ENCODE data around the gene BIRC7.

BIRC7 gene

DNA sequence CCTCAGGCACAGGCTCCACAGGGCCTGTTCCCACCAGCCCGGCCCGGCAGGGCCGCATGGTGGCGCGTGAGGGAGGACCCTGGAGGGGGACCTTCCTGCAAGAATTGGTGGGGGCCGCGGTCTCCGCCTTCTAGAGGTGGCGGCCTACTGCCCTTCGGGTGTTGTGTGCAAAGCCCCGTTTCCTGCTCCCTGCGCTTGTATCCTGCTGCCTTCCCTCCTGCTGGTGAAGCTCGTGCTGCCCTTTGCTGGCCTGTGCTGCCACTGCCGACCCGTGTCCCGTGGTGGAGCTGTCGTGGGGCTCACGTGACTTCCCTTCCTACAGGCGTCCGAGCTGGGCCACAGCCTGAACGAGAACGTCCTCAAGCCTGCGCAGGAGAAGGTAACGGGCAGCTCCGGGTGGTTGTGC lies 48.8 kb downstream of the BIRC7 start:
- H3K27ac ChIP-seq (ENCODE audit: low read depth, low read length, severe bottlenecking) = no peak overlapping the region
- WGBS, 2 experiments (ENCODE audit: insufficient coverage in 2 of 2) = 92 to 95% methylated on average over 21 to 25 of the region's 25 CpGs
- H3K4me1 ChIP-seq (ENCODE audit: control insufficient read depth, insufficient read depth, low read length, poor library complexity, severe bottlenecking) = no peaks in the 10 kb centered on the region
- H3K36me3 ChIP-seq (ENCODE audit: control insufficient read depth, insufficient read depth, low read length) = peaks cover 90% of the 10 kb centered on the region
- no peaks in the 10 kb centered on the region for H3K9me3 ChIP-seq (ENCODE audit: control insufficient read depth, low read length)
- H3K4me3 ChIP-seq (ENCODE audit: extremely low read depth, insufficient read depth, low read length, poor library complexity, severe bottlenecking) = no peak overlapping the region

DNA sequence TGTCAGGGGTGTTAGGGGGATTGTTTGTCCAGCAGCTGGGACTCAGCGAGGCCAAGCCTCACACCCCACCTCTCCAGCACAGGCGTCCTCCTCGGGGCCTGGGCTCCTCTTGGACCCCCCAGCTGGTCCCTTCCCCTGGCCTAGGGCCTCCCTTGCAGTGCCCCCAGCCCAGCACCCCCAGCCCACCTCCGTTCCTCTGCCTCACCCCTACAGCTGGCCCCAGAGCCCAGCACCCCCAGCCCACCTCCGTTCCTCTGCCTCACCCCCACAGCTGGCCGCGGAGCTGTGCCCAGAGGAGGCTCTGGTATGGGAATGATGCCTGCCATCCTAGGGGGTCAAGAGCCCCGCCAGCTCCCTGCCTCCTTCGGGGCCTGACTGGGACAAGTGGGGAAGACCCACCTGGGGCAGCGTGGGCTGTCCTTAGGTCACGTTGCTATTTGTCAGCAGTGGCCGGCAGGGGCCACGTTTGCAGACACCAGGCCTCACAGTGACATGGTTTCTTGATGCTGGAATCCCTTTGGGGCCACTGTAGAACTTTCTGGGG lies 49.3 kb downstream of the BIRC7 start:
- Histone ChIP-seq H3K4me3 (ENCODE audit: extremely low read depth, insufficient read depth, low read length, poor library complexity, severe bottlenecking) (no peak overlapping the region), H3K27ac (ENCODE audit: low read depth, low read length, severe bottlenecking) (no peak overlapping the region), H3K36me3 (ENCODE audit: control insufficient read depth, insufficient read depth, low read length) (peaks cover 85% of the 10 kb centered on the region), H3K9me3 (ENCODE audit: control insufficient read depth, low read length) (no peaks in the 10 kb centered on the region), H3K4me1 (ENCODE audit: control insufficient read depth, insufficient read depth, low read length, poor library complexity, severe bottlenecking) (no peaks in the 10 kb centered on the region)
- 96% methylated on average over 6 to 7 of the region's 13 CpGs for WGBS, 2 experiments (ENCODE audit: insufficient coverage in 2 of 2)

DNA sequence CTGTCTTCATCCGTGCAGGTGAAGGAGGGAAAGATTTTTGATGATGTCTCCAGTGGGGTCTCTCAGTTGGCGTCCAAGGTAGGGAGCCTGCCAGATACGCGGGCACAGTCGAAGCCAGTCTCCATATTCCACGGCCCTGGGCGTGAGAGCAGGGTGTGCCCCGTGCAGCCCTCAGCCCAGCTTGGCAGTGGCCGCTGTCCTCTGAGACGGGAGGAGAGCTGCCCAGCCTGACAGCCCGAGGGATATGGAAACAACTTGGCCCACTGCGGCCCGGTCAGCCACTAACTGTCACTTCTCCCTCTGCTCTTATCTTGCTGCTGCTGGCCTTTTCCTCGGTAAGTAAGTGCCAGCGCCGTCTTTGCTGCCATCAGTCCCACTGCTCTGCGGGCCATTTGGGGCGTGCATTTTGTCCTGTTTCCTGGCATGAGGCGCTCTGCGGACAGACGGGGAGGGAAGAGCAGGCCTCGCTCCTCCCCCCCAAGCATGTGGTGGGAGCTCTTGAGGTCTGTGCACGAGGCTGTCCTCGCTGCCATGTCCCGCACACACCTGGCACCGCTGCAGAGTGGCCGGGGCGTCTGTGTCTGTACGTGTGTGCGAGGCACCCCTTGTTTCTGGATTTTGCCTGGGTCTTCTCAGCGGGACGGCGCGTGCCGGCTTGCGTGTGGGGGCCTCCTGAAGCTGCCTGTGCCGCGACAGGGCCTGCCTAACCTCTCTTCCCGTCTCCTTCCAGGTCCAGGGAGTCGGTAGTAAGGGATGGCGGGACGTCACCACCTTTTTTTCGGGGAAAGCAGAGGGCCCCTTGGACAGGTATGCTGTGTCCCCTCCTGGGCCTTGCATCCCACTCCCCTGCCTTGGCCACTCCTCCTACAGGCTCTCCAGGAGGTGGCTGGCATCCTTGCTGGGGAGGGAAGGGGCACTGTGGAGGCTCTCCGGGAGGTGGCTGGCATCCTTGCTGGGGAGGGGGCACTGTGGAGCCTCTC lies 50.2 kb downstream of the BIRC7 start:
- no peak overlapping the region for H3K4me3 ChIP-seq (ENCODE audit: extremely low read depth, insufficient read depth, low read length, poor library complexity, severe bottlenecking)
- WGBS, 2 experiments (ENCODE audit: insufficient coverage in 2 of 2) = 95 to 97% methylated on average over 39 to 42 of the region's 44 CpGs
- H3K27ac ChIP-seq (ENCODE audit: low read depth, low read length, severe bottlenecking) = no peak overlapping the region
- H3K9me3 ChIP-seq (ENCODE audit: control insufficient read depth, low read length) = no peaks in the 10 kb centered on the region
- H3K4me1 ChIP-seq (ENCODE audit: control insufficient read depth, insufficient read depth, low read length, poor library complexity, severe bottlenecking) = no peaks in the 10 kb centered on the region
- H3K36me3 ChIP-seq (ENCODE audit: control insufficient read depth, insufficient read depth, low read length) = peaks cover 76% of the 10 kb centered on the region

DNA sequence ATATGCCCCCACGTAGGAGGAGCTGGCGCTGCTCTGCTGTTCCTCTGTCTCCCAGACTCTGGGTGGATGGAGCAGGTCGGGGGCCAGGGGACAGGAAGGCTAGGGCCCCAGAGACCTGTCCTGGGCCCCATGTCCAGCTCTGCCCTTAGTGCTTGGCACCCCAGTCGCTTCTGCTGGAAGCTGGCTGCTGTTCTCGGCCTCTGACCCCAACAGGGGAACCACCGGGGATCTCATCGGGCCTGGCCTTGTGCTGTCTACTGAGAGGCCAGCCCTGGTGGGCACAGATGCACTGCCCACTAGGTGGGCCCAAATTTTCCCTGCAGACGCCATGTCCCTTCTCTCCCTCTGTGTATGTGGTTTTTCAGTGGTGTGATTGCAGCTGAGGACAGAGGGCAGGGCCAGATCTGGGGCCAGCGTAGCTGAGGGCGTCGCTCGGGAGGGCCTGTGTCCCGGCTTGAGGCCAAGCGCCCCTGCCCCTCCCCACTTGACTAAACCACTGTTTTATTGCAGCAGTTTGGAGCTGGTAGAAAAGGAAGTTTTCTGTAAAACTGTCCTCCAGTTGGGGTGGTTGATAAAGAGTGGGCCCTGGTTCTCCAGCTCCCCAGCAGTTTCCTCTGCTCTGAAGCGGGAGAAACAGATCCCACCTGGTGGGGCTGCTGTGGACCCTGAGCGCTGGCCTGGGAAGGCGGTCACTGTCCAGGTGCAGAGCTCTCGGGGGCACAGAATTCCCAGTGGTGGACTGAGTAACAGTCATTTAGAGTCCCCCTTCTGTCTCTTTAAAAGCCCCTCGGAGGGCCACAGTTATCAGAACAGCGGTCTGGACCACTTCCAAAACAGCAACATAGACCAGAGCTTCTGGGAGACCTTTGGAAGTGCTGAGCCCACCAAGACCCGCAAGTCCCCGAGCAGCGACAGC lies 51.3 kb downstream of the BIRC7 start:
- Histone ChIP-seq H3K4me3 (ENCODE audit: extremely low read depth, insufficient read depth, low read length, poor library complexity, severe bottlenecking) (no peak overlapping the region), H3K4me1 (ENCODE audit: control insufficient read depth, insufficient read depth, low read length, poor library complexity, severe bottlenecking) (no peaks in the 10 kb centered on the region), H3K9me3 (ENCODE audit: control insufficient read depth, low read length) (no peaks in the 10 kb centered on the region), H3K27ac (ENCODE audit: low read depth, low read length, severe bottlenecking) (no peak overlapping the region), H3K36me3 (ENCODE audit: control insufficient read depth, insufficient read depth, low read length) (peaks cover 65% of the 10 kb centered on the region)
- WGBS, 2 experiments (ENCODE audit: insufficient coverage in 2 of 2) = 96 to 98% methylated on average over 19 to 21 of the region's 23 CpGs

DNA sequence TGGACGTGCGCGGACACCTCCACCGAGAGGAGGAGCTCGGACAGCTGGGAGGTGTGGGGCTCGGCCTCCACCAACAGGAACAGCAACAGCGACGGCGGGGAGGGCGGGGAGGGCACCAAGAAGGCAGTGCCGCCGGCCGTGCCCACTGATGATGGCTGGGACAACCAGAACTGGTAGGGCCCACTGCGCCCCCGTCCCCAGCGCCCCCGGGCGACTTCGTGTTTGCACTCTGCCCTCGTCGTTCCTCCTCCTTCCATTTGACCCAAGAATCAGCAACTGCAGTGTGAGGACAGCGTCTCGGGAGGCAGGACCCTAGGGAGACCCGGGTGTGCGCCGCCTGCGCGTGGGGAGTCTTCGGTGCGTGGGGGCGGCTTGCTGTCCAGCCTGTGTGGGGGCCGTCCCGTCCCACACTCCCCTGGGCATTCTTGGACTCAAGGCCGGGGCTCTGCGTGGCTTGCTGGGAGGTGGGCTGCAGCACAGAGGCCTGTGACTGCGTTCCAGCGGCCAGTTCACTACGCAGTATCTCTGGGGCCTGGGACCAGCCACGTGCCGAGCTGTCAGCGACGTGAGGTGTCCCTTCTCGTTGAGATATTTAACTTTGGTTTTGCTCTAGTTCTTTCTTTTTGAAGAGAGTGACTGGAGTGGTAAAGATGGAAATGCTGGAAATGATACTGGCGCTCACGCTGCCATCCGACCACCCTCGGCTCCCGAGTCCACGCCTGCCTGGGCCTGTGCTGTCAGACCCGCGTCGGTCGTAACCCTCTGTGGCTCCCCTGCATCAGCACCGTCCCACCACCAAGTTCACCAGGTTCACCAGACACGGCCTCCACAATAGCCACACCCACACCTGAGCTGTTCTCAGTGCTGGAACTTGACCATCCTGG lies 52.2 kb downstream of the BIRC7 start:
- H3K4me1 ChIP-seq (ENCODE audit: control insufficient read depth, insufficient read depth, low read length, poor library complexity, severe bottlenecking) = no peaks in the 10 kb centered on the region
- H3K27ac ChIP-seq (ENCODE audit: low read depth, low read length, severe bottlenecking) = no peak overlapping the region
- H3K36me3 ChIP-seq (ENCODE audit: control insufficient read depth, insufficient read depth, low read length) = peaks cover 56% of the 10 kb centered on the region
- H3K4me3 ChIP-seq (ENCODE audit: extremely low read depth, insufficient read depth, low read length, poor library complexity, severe bottlenecking) = no peak overlapping the region
- 96% methylated on average over 45 to 49 of the region's 55 CpGs for WGBS, 2 experiments (ENCODE audit: insufficient coverage in 2 of 2)
- no peaks in the 10 kb centered on the region for H3K9me3 ChIP-seq (ENCODE audit: control insufficient read depth, low read length)

DNA sequence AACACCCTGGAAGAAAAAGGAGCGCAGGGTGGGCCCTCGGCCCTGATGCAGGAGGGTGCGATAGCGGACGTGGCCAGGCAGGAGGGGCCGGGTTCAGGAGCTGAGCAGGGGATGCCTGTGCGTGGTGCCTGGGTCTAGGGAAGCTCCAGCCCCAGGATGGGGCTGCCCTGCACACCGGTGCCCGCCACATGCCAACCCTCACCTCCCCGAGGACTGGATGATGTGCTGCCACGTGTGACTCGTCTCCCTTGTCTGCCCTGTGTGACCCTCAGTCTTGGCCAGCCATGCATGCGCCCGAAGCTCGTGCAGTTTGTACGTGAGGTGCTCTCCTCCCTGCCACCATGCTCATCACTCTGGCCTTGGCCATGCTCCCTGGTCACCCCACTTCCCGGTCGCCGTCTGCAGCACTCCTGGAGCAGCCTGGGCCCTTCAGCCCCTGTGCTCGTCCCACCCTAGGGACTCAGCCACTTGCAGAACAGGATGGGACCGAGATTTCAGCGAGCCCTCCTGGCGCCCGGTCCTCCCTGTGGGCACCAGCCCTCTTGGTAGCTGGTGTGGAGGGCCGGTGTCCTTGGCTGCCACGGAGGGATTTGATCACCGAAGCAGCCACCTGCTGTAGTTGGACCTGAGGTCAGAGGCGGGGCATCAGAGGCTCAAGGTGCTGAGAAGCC lies 53.0 kb downstream of the BIRC7 start:
- no peak overlapping the region for H3K4me3 ChIP-seq (ENCODE audit: extremely low read depth, insufficient read depth, low read length, poor library complexity, severe bottlenecking)
- no peaks in the 10 kb centered on the region for H3K9me3 ChIP-seq (ENCODE audit: control insufficient read depth, low read length)
- H3K4me1 ChIP-seq (ENCODE audit: control insufficient read depth, insufficient read depth, low read length, poor library complexity, severe bottlenecking) = no peaks in the 10 kb centered on the region
- peaks cover 48% of the 10 kb centered on the region for H3K36me3 ChIP-seq (ENCODE audit: control insufficient read depth, insufficient read depth, low read length)
- H3K27ac ChIP-seq (ENCODE audit: low read depth, low read length, severe bottlenecking) = no peak overlapping the region
- WGBS, 2 experiments (ENCODE audit: insufficient coverage in 2 of 2) = 95 to 96% methylated on average over 18 to 27 of the region's 28 CpGs

DNA sequence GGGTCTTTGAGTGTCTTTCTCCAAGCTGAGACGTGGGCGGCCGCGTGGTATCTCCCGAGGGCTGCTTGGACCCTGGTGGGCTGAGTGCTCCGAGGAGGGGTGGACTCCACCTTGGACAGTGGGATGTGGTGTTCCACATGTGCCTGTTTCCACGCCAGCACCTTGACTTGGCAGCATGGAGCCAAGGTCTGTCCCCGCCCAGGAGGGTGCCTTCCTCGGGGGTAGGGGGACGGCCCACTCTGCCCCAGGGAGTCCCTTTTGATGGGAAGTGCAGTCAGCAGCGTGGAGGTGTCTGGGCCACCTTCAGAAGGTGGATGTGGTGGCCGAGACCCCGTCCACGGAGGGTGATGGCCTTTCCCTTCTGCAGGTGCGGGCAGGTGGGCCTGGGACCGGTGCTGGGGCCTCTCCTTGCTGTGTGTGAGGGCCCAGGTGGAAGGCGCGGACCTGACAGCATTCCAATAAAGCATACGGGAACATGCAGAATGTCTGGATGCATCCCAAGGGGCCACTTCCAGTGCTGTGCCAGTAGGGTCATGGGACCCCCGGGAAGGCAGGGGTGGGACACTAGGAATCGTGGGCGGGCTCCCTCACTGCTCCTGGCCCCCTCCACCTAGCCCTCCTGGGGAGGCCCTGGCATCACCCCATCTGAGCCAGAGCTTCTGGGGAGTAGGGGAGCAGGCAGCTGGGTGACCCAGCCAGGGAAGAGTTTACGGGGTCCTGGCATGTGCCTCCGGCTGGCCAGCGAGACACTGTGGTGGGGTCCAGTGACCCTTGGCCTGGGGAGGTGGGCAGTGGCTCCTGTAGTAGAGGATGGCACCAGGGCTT lies 53.8 kb downstream of the BIRC7 start:
- Histone ChIP-seq H3K36me3 (ENCODE audit: control insufficient read depth, insufficient read depth, low read length) (peaks cover 40% of the 10 kb centered on the region), H3K27ac (ENCODE audit: low read depth, low read length, severe bottlenecking) (no peak overlapping the region), H3K4me3 (ENCODE audit: extremely low read depth, insufficient read depth, low read length, poor library complexity, severe bottlenecking) (no peak overlapping the region), H3K9me3 (ENCODE audit: control insufficient read depth, low read length) (no peaks in the 10 kb centered on the region), H3K4me1 (ENCODE audit: control insufficient read depth, insufficient read depth, low read length, poor library complexity, severe bottlenecking) (no peaks in the 10 kb centered on the region)
- 95 to 96% methylated on average over 23 to 25 of the region's 25 CpGs for WGBS, 2 experiments (ENCODE audit: insufficient coverage in 2 of 2)

All from mesodermal cell (in vitro differentiated cells).